Posterior vena cava (tissue), 2 donors: Measurements from ENCODE around the gene PRICKLE4. TPM values are rescaled to one million over a fixed set of nuclear protein-coding genes. Genes with fewer than 3 reads are reported as not detected.

Experiments used
- DNase-seq: peaks from one replicate; pipeline ENCODE4 v3.0.0-alpha.2; 2020; ENCODE audit warnings: low spot score
- intact Hi-C, 2 donors: fragments of 100-400 bp; cut with DNase I; formaldehyde crosslinking; loops; one replicate each; pipeline versions ENCODE4 v1.14.1 to v1.14.2; 2022 to 2023
- total RNA-seq, 2 donors: library from RNA; stranded (reverse); fragmentation: NEBNext Ultra II Directional; extraction: Animal tissue kit (Norgen Biotek cat#: 25700); gene quantifications; one replicate each; pipeline ENCODE4 v1.2.1, GENCODE V29; 2021
- donor health status: DM: yes; HTN: yes; CAD: no.
- donor health status: DM: yes; HTN: yes; CAD: no.

PRICKLE4 gene
- total RNA-seq, 2 donors from 2014 or later = 1.4 to 5.8 TPM

GRCh38 chr6:41821266-41821665 is 40.7 kb downstream of the PRICKLE4 start:
- intact Hi-C loops = no loop called here
- no peak for DNase-seq

- intact Hi-C loops = no loop called here
These were observed 41.4 kb downstream of the PRICKLE4 start for GRCh38 chr6:41822021-41822420.

GRCh38 chr6:41823178-41823577 is 42.6 kb downstream of the PRICKLE4 start:
- no peak for DNase-seq
- intact Hi-C loops = no loop called here

More at GRCh38 chr6:41822021-41822420, 41.4 kb downstream of the PRICKLE4 start:
- DNase-seq = no peak

- intact Hi-C loops = no loop called here
- no peak for DNase-seq
These were observed 44.3 kb downstream of the PRICKLE4 start for GRCh38 chr6:41824571-41825569.

DNA sequence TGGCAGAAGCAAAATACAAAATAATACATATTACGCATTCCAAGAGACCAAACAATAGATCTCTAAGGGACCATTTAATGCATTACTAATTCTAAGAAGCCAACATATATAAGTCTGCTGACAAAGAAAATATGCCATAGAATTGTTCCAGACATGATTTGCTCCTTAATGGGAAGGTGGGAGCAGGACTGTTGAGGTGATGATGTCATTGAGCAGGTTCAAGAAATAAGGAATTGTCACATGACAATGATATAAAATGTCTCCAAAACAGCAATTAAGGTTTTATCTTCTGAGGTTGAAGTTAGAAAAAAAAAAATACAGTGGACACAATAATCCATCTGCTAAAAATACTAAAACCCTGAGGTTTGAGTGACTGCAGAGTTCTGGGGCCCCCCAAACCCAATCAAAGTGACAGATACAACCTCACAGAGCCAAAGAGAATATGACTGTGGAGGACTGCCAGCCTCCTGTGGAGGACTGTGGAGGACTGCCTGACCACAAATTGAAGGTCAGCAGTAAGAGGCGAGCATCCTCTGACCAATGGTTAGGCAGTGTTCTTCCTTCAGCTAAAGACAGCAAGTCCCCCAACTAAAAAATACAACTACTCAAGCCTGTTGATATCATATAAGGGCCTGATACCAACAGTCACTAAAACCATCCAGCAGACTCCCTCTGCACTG is 45.9 kb downstream of the PRICKLE4 start:
- intact Hi-C loops = no loop called here
- DNase-seq = no peak

GRCh38 chr6:41832263-41832662 is 51.7 kb downstream of the PRICKLE4 start:
- DNase-seq = no peak
- intact Hi-C loops = no loop called here

- DNase-seq = no peak
- intact Hi-C loops = loop anchor here in 1 of 2 donors (2.0 kb wide), 1 partner anchor 29 kb away; no protein-coding TSS in a partner anchor
These were observed 55.6 kb downstream of the PRICKLE4 start for GRCh38 chr6:41836022-41836659.

GRCh38 chr6:41836660-41837052 is 56.1 kb downstream of the PRICKLE4 start:
- intact Hi-C loops = loop anchor here in 1 of 2 donors (2.0 kb wide), 1 partner anchor 30 kb away; no protein-coding TSS in a partner anchor
- DNase-seq = no peak

Other genes with a start within 250 kb of the PRICKLE4 start
- gene FOXP4, start 234.4 kb upstream of the PRICKLE4 start, total RNA-seq = 10 to 100 TPM; 16.8 to 26.9 TPM
- 1 to 10 TPM; 5.4 to 6.5 TPM for gene MDFI, start 142.3 kb upstream of the PRICKLE4 start, total RNA-seq
- 10 to 100 TPM; 15.1 to 20.6 TPM for gene TFEB, start 45.2 kb upstream of the PRICKLE4 start, total RNA-seq
- gene PGC, start 33.4 kb upstream of the PRICKLE4 start, total RNA-seq = not detected
- gene FRS3, start 882 bp upstream of the PRICKLE4 start, total RNA-seq = 1 to 10 TPM; 4.0 to 4.2 TPM
- 100 to 1,000 TPM in 1 of 2 donors, 10 to 100 TPM in 1; 84.2 to 101 TPM for gene TOMM6, start 6.9 kb downstream of the PRICKLE4 start, total RNA-seq
- gene USP49, start 114.6 kb downstream of the PRICKLE4 start, total RNA-seq = 1 to 10 TPM; 2.7 to 3.1 TPM
- gene MED20, start 140.4 kb downstream of the PRICKLE4 start, total RNA-seq = 10 to 100 TPM; 11.9 to 17.8 TPM
- 10 to 100 TPM; 12.7 to 16.8 TPM for gene BYSL, start 140.7 kb downstream of the PRICKLE4 start, total RNA-seq
- 10 to 100 TPM; 47.7 to 53.3 TPM for gene CCND3, start 161.0 kb downstream of the PRICKLE4 start, total RNA-seq